ENCODE data around the gene TOGARAM1. TPM values are rescaled to one million over a fixed set of nuclear protein-coding genes. Genes with fewer than 3 reads are reported as not detected.

The TOGARAM1 gene
- total RNA-seq, 1 donor from 2014 or later: 14.7 TPM

GRCh38 chr14:45068396-45068795 lies 106.4 kb downstream of the TOGARAM1 start:
- Histone ChIP-seq H3K4me1 (ENCODE audit: insufficient read depth, low read length) (no peaks in the 10 kb centered on the region), H3K4me2 (ENCODE audit: low read length) (no peak overlapping the region), H3K27ac (ENCODE audit: low read depth, low read length) (no peak overlapping the region), H4K20me1 (ENCODE audit: insufficient read depth, low read length) (peaks cover 4% of the 10 kb centered on the region), H3K9me3 (ENCODE audit: insufficient read depth, low read depth, low read length) (no peaks in the 10 kb centered on the region), H3K36me3 (ENCODE audit: insufficient read depth, low read length) (no peaks in the 10 kb centered on the region), H3K27me3 (ENCODE audit: insufficient read depth, low read length) (no peaks in the 10 kb centered on the region), H3K9ac (ENCODE audit: low read length) (no peak overlapping the region), H3K4me3 (ENCODE audit: insufficient read depth, low read depth, low read length) (no peak overlapping the region), H3K79me2 (ENCODE audit: insufficient read depth, low read length) (peaks cover 2% of the 10 kb centered on the region), H2AFZ (ENCODE audit: low read depth, low read length) (no peak overlapping the region)
- Mint-ChIP-seq H3K27ac (ENCODE audit: unreplicated experiment) (no peak overlapping the region), H3K36me3 (ENCODE audit: low read depth, unreplicated experiment) (peaks cover 2% of the 10 kb centered on the region), H3K9me3 (ENCODE audit: unreplicated experiment) (no peaks in the 10 kb centered on the region), H3K4me1 (ENCODE audit: low read depth, unreplicated experiment) (peaks cover 3% of the 10 kb centered on the region), H3K27me3 (ENCODE audit: low read depth, unreplicated experiment) (no peaks in the 10 kb centered on the region), H3K4me3 (ENCODE audit: unreplicated experiment) (no peak overlapping the region)
- FAIRE-seq (no peak), DNase-seq (ENCODE audit: low read depth) (peak; percentile 8)
- TF ChIP-seq CTCF (IDR thresholded peaks at IDR 0.05; ENCODE audit: insufficient read depth, low read depth, low read length) (no peak), EZH2 (IDR thresholded peaks at IDR 0.05; ENCODE audit: insufficient read depth, low read length) (no peak)

GRCh38 chr14:45070215-45070614 lies 108.2 kb downstream of the TOGARAM1 start:
- no peak for FAIRE-seq

More at GRCh38 chr14:45070215-45070614, 108.2 kb downstream of the TOGARAM1 start:
- Histone ChIP-seq H2AFZ (ENCODE audit: low read depth, low read length) (no peak overlapping the region), H3K79me2 (ENCODE audit: insufficient read depth, low read length) (no peaks in the 10 kb centered on the region), H3K4me2 (ENCODE audit: low read length) (no peak overlapping the region), H3K27ac (ENCODE audit: low read depth, low read length) (no peak overlapping the region), H3K4me3 (ENCODE audit: insufficient read depth, low read depth, low read length) (no peak overlapping the region), H3K36me3 (ENCODE audit: insufficient read depth, low read length) (no peaks in the 10 kb centered on the region), H3K9ac (ENCODE audit: low read length) (no peak overlapping the region), H3K4me1 (ENCODE audit: insufficient read depth, low read length) (no peaks in the 10 kb centered on the region), H3K9me3 (ENCODE audit: insufficient read depth, low read depth, low read length) (no peaks in the 10 kb centered on the region), H3K27me3 (ENCODE audit: insufficient read depth, low read length) (no peaks in the 10 kb centered on the region), H4K20me1 (ENCODE audit: insufficient read depth, low read length) (no peaks in the 10 kb centered on the region)
- peaks cover 2% of the 10 kb centered on the region for H3K36me3 Mint-ChIP-seq (ENCODE audit: low read depth, unreplicated experiment)
- no peak overlapping the region for H3K27ac Mint-ChIP-seq (ENCODE audit: unreplicated experiment)
- no peaks in the 10 kb centered on the region for H3K27me3 Mint-ChIP-seq (ENCODE audit: low read depth, unreplicated experiment)
- H3K4me3 Mint-ChIP-seq (ENCODE audit: unreplicated experiment): no peak overlapping the region
- H3K4me1 Mint-ChIP-seq (ENCODE audit: low read depth, unreplicated experiment): peaks cover 3% of the 10 kb centered on the region
- TF ChIP-seq EZH2 (IDR thresholded peaks at IDR 0.05; ENCODE audit: insufficient read depth, low read length) (no peak), CTCF (IDR thresholded peaks at IDR 0.05; ENCODE audit: insufficient read depth, low read depth, low read length) (no peak)
- peak; percentile 6 for DNase-seq (ENCODE audit: low read depth)
- no peaks in the 10 kb centered on the region for H3K9me3 Mint-ChIP-seq (ENCODE audit: unreplicated experiment)

Measured in astrocyte (in vitro differentiated cells and primary cell).